HG02642 (cell line): Measurements from ENCODE around the gene GMEB2.
"Not testable (repeated sequence)": the region's sequence is repeated elsewhere in the genome, so short reads cannot be mapped to it uniquely, and the experiment has no call there.

Experiments used
- ATAC-seq: cut with Tn5 transposase; IDR thresholded peaks from one replicate; pipeline ENCODE4 v1.9.1; 2021; ENCODE audit warnings: mild to moderate bottlenecking; ENCODE audit not compliant: unreplicated experiment, poor library complexity

Gene GMEB2

DNA sequence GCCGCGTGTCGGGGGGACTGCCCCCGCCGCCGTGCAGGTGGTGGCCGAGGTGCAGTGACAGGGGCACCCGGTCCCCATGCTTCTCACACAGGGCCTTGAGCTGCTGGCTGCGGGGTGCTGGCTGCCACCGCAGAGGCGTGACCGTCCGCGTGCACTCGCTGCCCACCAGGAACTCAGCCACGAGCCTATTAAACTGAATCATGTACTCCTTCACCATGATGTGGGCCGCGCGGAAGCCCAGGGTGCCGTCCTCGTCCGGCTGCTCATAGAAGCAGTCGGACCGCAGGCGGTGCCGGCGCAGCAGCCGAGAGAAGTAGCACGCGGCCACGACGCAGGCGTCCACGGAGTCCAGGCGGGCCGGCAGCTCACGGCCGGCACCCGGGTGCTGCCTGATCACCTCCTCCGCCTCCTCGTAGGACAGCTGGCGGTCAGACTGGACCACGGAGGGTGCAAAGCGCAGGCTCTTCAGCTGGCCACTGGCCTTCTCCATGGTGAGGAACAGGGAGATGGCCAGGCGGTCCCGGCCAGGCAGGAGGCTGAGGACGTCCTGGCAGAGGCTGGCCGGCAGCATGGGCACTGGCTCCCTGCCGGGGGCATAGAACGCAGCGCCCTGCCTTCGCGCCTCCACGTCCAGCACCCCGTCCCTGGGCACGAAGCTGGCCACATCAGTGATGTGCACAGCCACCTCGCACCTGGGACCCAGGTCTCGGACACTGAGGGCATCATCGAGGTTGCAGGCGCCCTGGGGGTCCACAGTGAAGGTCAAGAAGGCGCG lies 62.7 kb downstream of the GMEB2 start:
- no peak for ATAC-seq

DNA sequence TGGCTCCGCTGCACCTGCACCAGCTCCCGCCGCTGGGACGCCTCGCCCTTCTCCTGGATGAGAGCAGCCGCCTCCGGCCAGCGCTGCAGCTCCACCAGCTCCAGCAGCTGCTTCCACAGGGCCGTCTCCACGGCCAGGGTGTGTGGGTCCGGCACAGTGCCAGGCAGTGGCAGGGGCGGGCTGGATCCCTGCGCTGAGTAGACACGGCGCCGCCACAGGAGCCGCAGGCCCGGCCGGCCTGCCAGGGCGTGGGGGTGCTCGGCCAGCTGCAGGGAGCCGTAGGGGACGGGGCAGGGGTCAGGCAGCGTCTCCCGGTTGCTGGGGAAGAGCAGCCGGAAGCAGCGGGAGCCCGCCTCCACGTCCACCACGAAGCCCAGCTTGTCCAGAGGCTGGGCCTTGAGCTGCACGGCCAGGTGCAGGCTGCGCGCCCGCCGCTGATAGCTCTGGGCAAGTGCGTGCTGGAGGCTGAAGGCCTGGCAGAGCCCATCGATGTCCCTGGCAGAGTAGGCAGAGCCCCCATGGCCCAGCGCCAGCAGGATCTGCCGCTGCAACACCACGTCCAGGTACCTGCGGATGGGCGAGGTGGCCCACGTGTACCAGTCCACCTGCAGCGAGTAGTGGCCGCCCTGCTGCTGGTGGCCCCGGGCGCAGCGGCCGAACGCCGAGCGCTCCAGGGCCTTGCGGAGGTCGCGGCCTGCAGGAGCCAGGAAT lies 63.5 kb downstream of the GMEB2 start:
- ATAC-seq: no peak

DNA sequence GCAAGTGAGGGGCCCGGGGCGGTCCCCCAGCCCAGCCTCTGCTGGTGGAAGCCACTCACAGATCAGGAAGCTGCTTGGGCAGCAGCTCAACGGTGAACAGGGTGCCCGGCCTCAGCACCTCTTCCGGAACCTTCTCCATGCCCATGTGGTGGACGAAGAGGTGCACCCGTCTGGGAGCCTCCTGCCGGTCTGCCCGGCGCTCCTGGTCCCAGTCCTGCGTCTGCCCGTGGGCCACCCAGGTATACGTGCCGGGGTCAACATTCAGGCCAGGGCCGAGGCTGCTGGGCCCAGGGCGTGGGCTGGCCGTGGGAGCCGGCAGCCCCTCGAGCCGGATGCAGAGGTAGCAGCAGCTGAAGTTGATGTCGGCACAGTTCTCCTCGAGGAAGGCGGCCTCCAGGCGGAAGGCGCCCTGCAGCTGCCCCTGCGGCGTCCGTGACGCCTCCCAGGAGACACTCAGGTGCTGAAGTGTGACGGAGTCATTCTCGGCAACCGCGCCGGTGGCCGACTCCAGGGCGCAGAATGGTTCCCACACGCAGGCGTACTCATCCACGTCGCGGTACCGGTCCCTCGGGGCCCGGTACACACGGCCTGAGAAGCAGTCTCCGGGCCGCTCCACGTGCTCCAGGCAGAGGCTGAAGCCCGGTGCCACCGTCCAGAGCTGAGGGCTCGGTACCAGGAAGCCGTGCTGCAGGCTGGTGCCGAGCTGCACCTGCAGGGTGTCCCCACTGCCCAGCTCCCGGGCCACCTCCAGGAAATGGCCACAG lies 64.3 kb downstream of the GMEB2 start:
- no peak for ATAC-seq

DNA sequence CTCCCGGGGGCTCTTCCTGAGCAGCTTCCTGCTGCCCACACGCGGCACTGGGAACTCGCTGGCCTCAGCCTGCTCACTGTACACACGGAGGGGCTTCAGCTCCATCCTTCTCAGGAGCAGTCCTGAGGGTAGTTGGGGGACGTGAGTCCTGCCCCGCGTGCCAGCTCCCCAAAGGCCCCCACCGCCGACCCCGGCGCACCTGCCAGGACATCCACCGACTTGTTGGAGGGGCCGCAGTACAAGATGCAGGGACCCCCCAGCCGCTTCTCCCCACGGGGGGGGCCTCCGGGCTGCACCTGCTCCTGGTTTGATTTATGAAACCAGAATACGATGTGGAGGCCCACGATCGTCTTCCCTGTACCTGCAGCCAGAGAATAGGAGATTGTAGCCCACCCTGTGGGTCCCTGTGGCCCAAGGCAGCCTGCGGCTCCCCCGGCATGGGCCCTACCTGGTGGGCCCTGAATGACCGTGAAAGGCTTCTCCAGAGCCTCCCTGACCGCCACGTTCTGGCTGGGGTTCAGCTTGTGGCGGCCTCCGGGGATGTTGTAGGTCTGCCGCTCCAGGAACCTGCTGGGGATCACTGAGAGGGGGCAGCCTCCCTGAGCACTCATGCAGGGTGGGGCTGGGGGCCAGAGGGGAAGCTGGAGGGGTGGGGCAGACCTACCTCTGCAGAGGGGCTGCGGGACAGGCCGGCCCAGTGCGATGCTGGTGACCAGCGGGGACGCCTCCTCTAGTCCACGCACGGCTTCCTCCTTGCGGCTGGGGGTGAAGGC lies 65.1 kb downstream of the GMEB2 start:
- ATAC-seq: no peak

GRCh38 chr20:63560856-63561609 lies 65.9 kb downstream of the GMEB2 start:
- ATAC-seq: no peak

GRCh38 chr20:63560333-63560805 lies 66.5 kb downstream of the GMEB2 start:
- ATAC-seq: no peak

- not testable (repeated sequence) for ATAC-seq
Observed at GRCh38 chr20:63559485-63560332, 67.2 kb downstream of the GMEB2 start.

- no peak for ATAC-seq
Observed at GRCh38 chr20:63558804-63559484, 68.0 kb downstream of the GMEB2 start.

GRCh38 chr20:63557481-63557891 lies 69.4 kb downstream of the GMEB2 start:
- no peak for ATAC-seq

DNA sequence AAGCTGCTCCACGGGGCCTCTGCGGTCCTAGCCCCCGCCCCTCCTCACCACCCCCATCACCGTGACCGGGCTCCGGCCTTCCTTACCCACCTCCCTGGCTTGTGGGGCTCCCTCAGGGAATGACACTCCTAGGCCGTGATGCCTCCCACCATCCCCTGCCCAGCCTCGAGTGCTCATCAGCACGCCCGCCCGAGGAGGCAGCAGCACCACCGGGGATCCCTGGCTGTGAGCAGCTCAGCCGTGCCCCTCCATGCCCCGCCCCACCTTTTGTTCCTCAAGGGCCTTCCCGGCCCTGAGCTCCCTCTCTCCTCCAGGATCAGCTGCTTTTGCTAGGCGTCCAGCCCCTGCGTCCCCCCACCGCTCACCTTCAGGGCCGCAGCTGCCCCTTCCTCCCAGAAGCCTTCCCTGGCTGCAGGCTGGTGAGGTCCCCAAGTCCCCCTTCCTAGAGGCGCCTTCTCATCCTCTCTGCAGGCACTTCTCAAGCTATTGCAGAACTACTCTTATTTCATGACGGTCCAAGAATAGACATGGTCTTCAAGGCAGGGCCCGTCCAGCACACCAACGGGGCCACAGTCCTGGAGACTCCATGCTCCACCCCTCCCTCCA lies 69.9 kb downstream of the GMEB2 start:
- ATAC-seq: no peak

GRCh38 chr20:63555661-63556381 lies 71.1 kb downstream of the GMEB2 start:
- no peak for ATAC-seq

- ATAC-seq: no peak
Observed at GRCh38 chr20:63554361-63555278, 72.3 kb downstream of the GMEB2 start.

DNA sequence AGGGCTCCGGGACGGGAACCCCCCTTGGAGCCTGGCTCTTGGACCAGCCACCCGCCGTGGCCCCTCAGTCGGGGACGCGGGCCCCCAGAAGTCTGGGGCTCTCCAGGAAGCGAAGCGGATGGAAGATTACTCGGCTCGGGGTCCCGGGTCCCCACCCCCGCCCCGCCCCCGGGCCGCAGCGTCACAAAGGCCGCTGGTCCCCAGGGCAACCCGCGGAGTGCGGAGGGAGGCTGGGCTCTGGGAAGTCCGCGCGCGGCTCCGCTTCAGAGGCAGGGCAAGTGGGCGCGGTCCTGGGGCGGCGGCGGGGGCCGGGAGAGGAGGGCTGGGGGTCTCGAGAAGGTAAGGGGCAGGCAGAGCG lies 73.0 kb downstream of the GMEB2 start, which contains the start of gene FNDC11:
TSS of gene FNDC11 (plus strand) at position 227 of the 358 bp plus-strand sequence. CDS start 1,505 bp downstream, outside the sequence.
- ATAC-seq: peak; percentile 24

- peak; percentile 42 for ATAC-seq
Observed at GRCh38 chr20:63553251-63553932, 73.5 kb downstream of the GMEB2 start.

DNA sequence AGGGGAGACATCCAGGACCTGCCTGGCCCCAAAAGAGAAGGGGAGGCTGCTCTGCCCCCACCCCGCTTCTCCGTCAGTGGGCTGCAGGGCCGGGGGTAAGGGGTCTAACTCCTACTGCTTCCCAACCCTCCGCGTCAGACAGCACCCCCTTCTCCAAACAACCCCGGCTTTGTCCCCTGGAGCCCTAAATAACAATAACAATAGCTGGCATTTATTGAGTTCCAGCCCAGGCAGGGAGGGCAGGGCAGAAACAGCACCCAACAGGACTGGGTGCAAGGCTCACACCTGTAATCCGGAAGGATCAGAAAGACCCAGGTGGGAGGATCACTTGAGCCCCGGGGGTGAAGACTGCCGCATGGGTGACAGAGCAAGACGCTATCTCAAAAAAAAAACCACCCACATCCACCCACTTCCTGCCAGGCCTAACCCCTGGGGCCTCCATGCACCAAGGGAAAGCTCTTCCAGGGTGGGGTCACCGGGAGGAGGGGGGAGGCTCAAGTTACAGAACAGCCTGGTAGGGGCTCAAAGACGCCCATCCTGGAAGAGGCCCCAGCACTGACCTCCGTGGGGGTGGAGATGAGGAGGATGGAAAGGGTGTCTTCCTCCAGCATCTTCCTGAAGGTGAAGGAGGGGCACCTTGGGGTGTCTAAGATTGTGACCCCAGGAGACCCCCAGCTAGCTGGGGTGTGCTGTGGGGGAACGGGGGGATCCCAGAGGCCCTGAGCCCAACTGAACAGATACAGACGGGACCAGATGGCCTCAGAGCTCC lies 74.2 kb downstream of the GMEB2 start:
- peak; percentile 26 for ATAC-seq
